HG03159 (cell line): Measurements from ENCODE around the gene SOCS6.

Experiments used
- ATAC-seq: cut with Tn5 transposase; IDR thresholded peaks from one replicate; pipeline ENCODE4 v1.9.1; 2021; ENCODE audit warnings: mild to moderate bottlenecking, moderate library complexity; ENCODE audit not compliant: unreplicated experiment

Gene SOCS6

GRCh38 chr18:70288171-70288850 is 534 bp upstream of the SOCS6 start:
- ATAC-seq: peak; percentile 18

- ATAC-seq: peak; percentile 56
These were observed 787 bp downstream of the SOCS6 start for GRCh38 chr18:70289351-70290312.

- no peak for ATAC-seq
These were observed 1.8 kb downstream of the SOCS6 start for GRCh38 chr18:70290482-70291294.

GRCh38 chr18:70291295-70291574 is 2.4 kb downstream of the SOCS6 start:
- no peak for ATAC-seq

GRCh38 chr18:70292628-70293027 is 3.8 kb downstream of the SOCS6 start:
- ATAC-seq: no peak

- ATAC-seq: no peak
These were observed 4.3 kb downstream of the SOCS6 start for GRCh38 chr18:70293166-70293565.

GRCh38 chr18:70294471-70295191 is 5.8 kb downstream of the SOCS6 start:
- no peak for ATAC-seq

- ATAC-seq: no peak
These were observed 6.6 kb downstream of the SOCS6 start for GRCh38 chr18:70295192-70296188.

GRCh38 chr18:70296289-70296688 is 7.4 kb downstream of the SOCS6 start:
- no peak for ATAC-seq

- no peak for ATAC-seq
These were observed 7.9 kb downstream of the SOCS6 start for GRCh38 chr18:70296781-70297180.

GRCh38 chr18:70299393-70299792 is 10.5 kb downstream of the SOCS6 start:
- ATAC-seq: no peak

GRCh38 chr18:70301667-70302066 is 12.8 kb downstream of the SOCS6 start:
- no peak for ATAC-seq

GRCh38 chr18:70308555-70309294 is 19.9 kb downstream of the SOCS6 start:
- ATAC-seq: no peak

GRCh38 chr18:70310560-70311320 is 21.9 kb downstream of the SOCS6 start:
- ATAC-seq: no peak

- no peak for ATAC-seq
These were observed 22.9 kb downstream of the SOCS6 start for GRCh38 chr18:70311726-70312125.

GRCh38 chr18:70313640-70314039 is 24.8 kb downstream of the SOCS6 start:
- ATAC-seq: no peak

GRCh38 chr18:70314151-70314782 is 25.4 kb downstream of the SOCS6 start:
- ATAC-seq: no peak

GRCh38 chr18:70319187-70319586 is 30.3 kb downstream of the SOCS6 start:
- ATAC-seq: no peak
